Colonic mucosa (tissue), 4 donors: ENCODE results near the gene KLHL17. TPM values are rescaled to one million over a fixed set of nuclear protein-coding genes. Genes with fewer than 3 reads are reported as not detected.
A peak's percentile ranks its signal among the peaks of the same experiment; 100 is the strongest.

Experiments used
- DNase-seq: peaks from one replicate; pipeline ENCODE4 v3.0.0-alpha.2; 2020
- H3K27ac ChIP-seq: fragments of 200-600 bp; one replicate; pipeline ENCODE4 v1.8.0; 2021
- H3K27me3 ChIP-seq: fragments of 200-600 bp; one replicate; pipeline ENCODE4 v1.8.0; 2021
- H3K36me3 ChIP-seq: fragments of 200-600 bp; one replicate; pipeline ENCODE4 v1.8.0; 2021
- H3K4me1 ChIP-seq: fragments of 200-600 bp; one replicate; pipeline ENCODE4 v1.8.0; 2021; ENCODE audit warnings: mild to moderate bottlenecking
- H3K4me3 ChIP-seq: fragments of 200-600 bp; one replicate; pipeline ENCODE4 v1.8.0; 2021
- H3K9ac ChIP-seq, 2 donors: one replicate each; pipeline ENCODE4 v1.7.0; 2013; ENCODE audit warnings: control low read depth in 2 of 2, low read depth in 2 of 2, low read length in 2 of 2
- H3K9me3 ChIP-seq: fragments of 200-600 bp; one replicate; pipeline ENCODE4 v1.8.0; 2021
- CTCF ChIP-seq: fragments of 200-600 bp; IDR thresholded peaks from one replicate; pipeline ENCODE4 v1.8.0; 2022; ENCODE audit warnings: antibody characterized with exemption, mild to moderate bottlenecking
- intact Hi-C: fragments of 100-400 bp; cut with DNase I; formaldehyde crosslinking; loops from one replicate; pipeline ENCODE4 v1.14.1; 2022
- total RNA-seq, 2 donors: library from RNA; stranded (reverse); fragmentation: NEBNext Ultra II Directional in 1 of 2; extraction: Animal tissue kit (Norgen Biotek cat#: 25700) in 1 of 2; gene quantifications; one replicate each; pipeline ENCODE4 v1.2.1, GENCODE V29; 2021
- donor health status: healthy.
- donor health status: DM: no; HTN: no; CAD: no.
- donor health status: DM: no; HTN: no; CAD: no.

The KLHL17 gene
- total RNA-seq, 2 donors from 2014 or later = 9.9 to 16.7 TPM

GRCh38 chr1:996851-997712, 36.7 kb downstream of the KLHL17 start:
- H3K9me3 ChIP-seq = no peaks in the 10 kb centered on the region
- no peaks in the 10 kb centered on the region for H3K36me3 ChIP-seq
- no peak overlapping the region for H3K27ac ChIP-seq
- H3K4me1 ChIP-seq = peaks cover 5% of the 10 kb centered on the region
- no peak for DNase-seq
- TF ChIP-seq CTCF = no peak
- H3K4me3 ChIP-seq = no peak overlapping the region
- no peak overlapping the region for H3K9ac ChIP-seq
- intact Hi-C loops = no loop called here
- H3K27me3 ChIP-seq = peaks cover 14% of the 10 kb centered on the region

GRCh38 chr1:997713-997992, 37.3 kb downstream of the KLHL17 start:
- TF ChIP-seq CTCF = no peak
- no peaks in the 10 kb centered on the region for H3K36me3 ChIP-seq
- no peak for DNase-seq
- intact Hi-C loops = no loop called here
- no peaks in the 10 kb centered on the region for H3K9me3 ChIP-seq
- no peak overlapping the region for H3K27ac ChIP-seq
- peaks cover 5% of the 10 kb centered on the region for H3K4me1 ChIP-seq
- no peak overlapping the region for H3K4me3 ChIP-seq
- peaks cover 14% of the 10 kb centered on the region for H3K27me3 ChIP-seq
- no peak overlapping the region for H3K9ac ChIP-seq

GRCh38 chr1:997993-998744, 37.8 kb downstream of the KLHL17 start:
- DNase-seq = no peak
- Histone ChIP-seq H3K36me3 (no peaks in the 10 kb centered on the region), H3K4me3 (peak overlapping the region; percentile 54), H3K9ac (no peak overlapping the region), H3K27ac (no peak overlapping the region), H3K9me3 (no peaks in the 10 kb centered on the region), H3K27me3 (peaks cover 14% of the 10 kb centered on the region), H3K4me1 (peaks cover 5% of the 10 kb centered on the region)
- no peak for TF ChIP-seq CTCF
- intact Hi-C loops = no loop called here

GRCh38 chr1:998745-998994, 38.3 kb downstream of the KLHL17 start:
- DNase-seq = no peak
- Histone ChIP-seq H3K4me1 (peaks cover 5% of the 10 kb centered on the region), H3K9ac (peak overlapping the region in 1 of 2 donors; percentile 73), H3K27me3 (peaks cover 14% of the 10 kb centered on the region), H3K9me3 (no peaks in the 10 kb centered on the region), H3K4me3 (peak overlapping the region; percentile 54), H3K27ac (no peak overlapping the region), H3K36me3 (no peaks in the 10 kb centered on the region)
- intact Hi-C loops = no loop called here
- TF ChIP-seq CTCF = no peak

- H3K4me1 ChIP-seq = peaks cover 5% of the 10 kb centered on the region
- intact Hi-C loops = no loop called here
Observed at GRCh38 chr1:998995-999724, 38.8 kb downstream of the KLHL17 start.

More at GRCh38 chr1:998995-999724, 38.8 kb downstream of the KLHL17 start:
- H3K27me3 ChIP-seq = peaks cover 14% of the 10 kb centered on the region
- no peak for TF ChIP-seq CTCF
- H3K36me3 ChIP-seq = no peaks in the 10 kb centered on the region
- no peaks in the 10 kb centered on the region for H3K9me3 ChIP-seq
- H3K9ac ChIP-seq = peak overlapping the region in 1 of 2 donors; percentile 73
- peak overlapping the region; percentile 54 for H3K4me3 ChIP-seq
- peak; percentile 54 for DNase-seq
- peak overlapping the region; percentile 50 for H3K27ac ChIP-seq
